NCI-H2107 treated with DMSO at 0.1 percent for 48 hours (cell line): Measurements from ENCODE around the gene POU1F1.
"Not testable (repeated sequence)": the region's sequence is repeated elsewhere in the genome, so short reads cannot be mapped to it uniquely, and the experiment has no call there.

Source experiments
- DNase-seq: peaks from one replicate; lab custom pipeline; 2025; ENCODE audit not compliant: unreplicated experiment; lab: John Stamatoyannopoulos, UW

The POU1F1 gene

GRCh38 chr3:87260270-87260669, 16.1 kb downstream of the POU1F1 start:
- peak; percentile 55 for DNase-seq

DNA sequence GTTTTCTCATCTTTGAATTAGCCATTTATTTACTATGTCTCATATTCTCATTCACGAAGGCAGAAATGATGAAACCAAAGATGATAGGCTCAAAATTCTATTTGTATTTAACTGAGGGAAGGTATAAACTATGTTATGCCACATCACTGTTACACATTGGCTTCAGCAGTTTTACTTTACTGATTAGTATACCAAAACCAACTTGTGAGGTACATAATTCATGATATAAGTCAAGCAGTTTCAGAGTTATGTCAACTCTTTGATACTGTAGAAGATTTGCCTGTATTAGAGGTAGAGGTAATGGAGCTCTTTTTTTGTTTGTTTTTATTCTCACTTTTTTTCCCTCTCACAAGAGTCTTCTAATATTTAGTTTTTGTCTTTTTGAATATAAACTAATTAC, 26.4 kb downstream of the POU1F1 start:
- DNase-seq: no peak

- no peak for DNase-seq
Measured at GRCh38 chr3:87248831-87249230, 27.6 kb downstream of the POU1F1 start.

DNA sequence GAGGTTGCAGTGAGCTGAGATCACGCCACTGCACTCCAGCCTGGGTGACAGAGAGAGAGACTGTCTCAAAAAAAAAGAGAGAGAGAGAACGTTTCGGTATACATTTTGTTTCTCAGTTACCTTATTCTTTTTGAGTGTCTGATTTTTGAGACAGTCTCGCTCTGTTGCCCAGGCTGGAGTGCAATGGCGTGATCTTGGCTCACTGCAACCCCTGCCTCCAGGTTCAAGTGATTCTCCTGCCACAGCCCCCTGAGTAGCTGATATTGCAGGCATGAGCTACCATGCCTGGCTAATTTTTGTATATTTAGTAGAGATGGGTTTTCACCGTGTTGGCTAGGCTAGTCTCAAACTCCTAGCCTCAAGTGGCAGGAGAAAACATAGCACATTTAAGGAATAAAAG, 28.2 kb downstream of the POU1F1 start:
- DNase-seq: not testable (repeated sequence)

- DNase-seq: no peak
Measured at GRCh38 chr3:87247430-87247773, 29.0 kb downstream of the POU1F1 start.

- no peak for DNase-seq
Measured at GRCh38 chr3:87246662-87247429, 29.5 kb downstream of the POU1F1 start.

DNA sequence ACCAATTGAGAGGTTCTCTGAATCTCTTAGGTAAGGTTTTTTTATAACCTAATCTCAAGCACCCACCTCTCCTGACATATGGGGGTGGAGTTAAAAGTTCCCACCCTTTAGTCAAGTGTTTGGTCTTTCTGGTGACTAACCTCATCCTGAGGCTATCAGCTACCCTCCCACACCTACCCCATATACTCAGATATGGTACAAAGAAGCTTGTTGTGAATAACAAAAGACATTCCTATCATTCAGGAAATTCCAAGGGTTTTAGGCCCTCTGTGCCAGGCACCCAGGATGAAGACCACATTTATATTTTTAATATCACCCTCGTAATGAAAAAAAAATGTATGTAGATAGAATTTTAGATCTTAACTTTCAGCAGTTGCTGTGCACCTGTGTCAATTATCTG, 40.3 kb downstream of the POU1F1 start:
- no peak for DNase-seq

GRCh38 chr3:87233805-87234204, 42.6 kb downstream of the POU1F1 start:
- no peak for DNase-seq

GRCh38 chr3:87229113-87229512, 47.3 kb downstream of the POU1F1 start:
- DNase-seq: no peak

- no peak for DNase-seq
Measured at GRCh38 chr3:87228316-87228715, 48.1 kb downstream of the POU1F1 start.

DNA sequence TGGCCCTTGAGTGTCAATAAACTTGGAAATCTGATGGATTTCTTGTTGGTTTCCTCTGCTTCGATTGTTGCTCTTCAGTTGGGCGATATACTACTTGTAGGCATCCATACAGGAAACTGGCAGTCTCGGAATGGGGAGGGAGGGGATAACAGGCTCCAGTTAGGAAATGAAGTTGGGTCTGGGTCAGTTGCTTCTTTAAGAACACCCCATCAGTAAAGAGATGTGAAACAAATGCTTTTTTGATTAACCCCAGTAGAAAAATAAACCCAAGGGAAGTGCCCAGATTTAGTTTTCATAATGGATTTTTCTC, 48.6 kb downstream of the POU1F1 start:
- no peak for DNase-seq

DNA sequence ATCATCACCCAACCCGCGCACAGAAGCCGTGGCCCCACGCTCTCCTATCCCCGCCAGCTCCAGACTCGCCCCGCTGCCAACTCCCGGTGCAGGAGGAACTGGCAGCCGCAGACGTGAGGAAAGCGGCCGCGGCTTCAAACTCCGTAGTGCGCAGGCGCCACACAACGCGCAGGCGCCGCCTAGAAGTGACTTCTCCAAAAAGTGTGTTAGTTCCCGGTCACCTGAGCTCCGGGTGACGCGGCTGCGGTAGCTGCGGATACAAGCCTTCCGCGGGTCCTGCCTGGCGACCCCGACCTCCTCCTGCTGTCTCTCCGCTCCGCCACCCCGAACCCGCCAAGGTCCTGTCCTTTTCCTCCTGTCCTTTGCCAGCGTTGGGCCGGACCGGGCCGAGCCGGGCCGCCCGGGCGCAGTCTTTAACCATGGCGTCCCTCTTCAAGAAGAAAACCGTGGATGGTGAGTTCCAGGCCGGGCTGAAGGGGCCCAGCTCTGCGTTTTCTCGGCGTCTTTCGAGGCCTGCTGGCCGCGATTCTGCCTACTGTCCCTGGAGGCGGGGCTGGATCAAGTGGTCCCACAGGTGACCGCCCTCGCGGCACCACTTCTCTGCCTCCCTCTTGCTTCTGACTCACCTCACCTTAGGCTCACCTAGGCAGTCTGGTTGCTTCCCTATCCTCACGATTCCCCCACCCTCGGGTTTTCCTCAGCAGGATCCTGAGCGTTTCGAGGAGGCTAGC, 49.1 kb downstream of the POU1F1 start, which contains the start of gene CHMP2B:
CHMP2B (plus strand) TSS at position 206 of the 731 bp plus-strand sequence; CDS start at position 420, 214 bp downstream.
- DNase-seq: peak; percentile 87

DNA sequence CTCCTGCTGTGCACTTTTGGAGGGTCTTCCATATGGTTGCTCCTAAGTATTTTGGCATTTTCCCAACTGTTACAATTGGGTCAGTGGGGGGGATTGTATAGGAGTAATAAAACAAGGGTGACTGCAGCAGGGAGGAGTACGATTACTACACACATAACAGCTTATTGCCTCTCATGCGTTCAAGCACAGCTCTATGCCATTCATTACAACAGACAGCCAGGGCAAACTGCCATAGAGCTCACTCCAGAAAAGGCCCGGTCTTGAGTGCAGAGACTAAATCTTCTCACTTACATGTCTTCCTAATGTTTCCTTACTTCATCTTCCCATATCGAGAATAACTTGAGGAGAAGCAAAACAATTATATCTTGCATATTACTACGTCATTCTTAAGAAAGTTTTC, 50.7 kb downstream of the POU1F1 start:
- peak; percentile 49 for DNase-seq

- DNase-seq: no peak
Measured at GRCh38 chr3:87219611-87220010, 56.8 kb downstream of the POU1F1 start.

DNA sequence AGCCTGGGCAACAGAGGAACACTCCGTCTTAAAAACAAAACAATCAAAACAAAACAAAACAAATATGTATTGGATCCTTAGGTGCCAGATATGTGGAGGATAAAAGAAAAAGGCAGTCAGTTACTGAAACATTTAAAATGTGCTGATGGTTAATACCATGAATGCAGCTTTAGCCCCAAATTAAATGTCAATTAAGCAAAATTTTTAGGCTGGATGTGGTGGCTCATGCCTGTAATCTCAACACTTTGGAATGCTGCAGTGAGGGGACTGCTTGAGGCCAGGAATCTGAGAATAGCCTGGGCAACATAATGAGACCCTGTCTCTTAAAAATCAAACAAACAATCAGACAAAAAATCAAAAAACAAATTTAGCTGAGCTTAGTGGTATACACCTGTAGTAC, 57.8 kb downstream of the POU1F1 start:
- DNase-seq: no peak
